K562 (cell line): Measurements from ENCODE around the gene KCNK7. TPM values are rescaled to one million over a fixed set of nuclear protein-coding genes. Genes with fewer than 3 reads are reported as not detected.

Source experiments
- ERF ChIP-seq: fragments of 450-650 bp; formaldehyde crosslinking; IDR thresholded peaks from 2 replicates; pipeline ENCODE4 v1.4.0; 2020; ENCODE audit warnings: mild to moderate bottlenecking, mixed read lengths
- FOS ChIP-seq: IDR thresholded peaks from 3 replicates; pipeline ENCODE4 v1.6.1; 2011; ENCODE audit not compliant: insufficient read length; ENCODE audit errors: extremely low read depth
- FOXP1 ChIP-seq: sonication (generic); formaldehyde crosslinking; IDR thresholded peaks from 2 replicates; pipeline ENCODE4 v1.8.0; 2022; ENCODE audit warnings: mild to moderate bottlenecking, missing genetic modification reagents
- HOXB6 ChIP-seq: fragments of 250-450 bp; sonication (Bioruptor Pico); IDR thresholded peaks from 2 replicates; pipeline ENCODE4 v1.5.1; 2022; ENCODE audit warnings: mild to moderate bottlenecking, borderline replicate concordance
- JUN ChIP-seq, 2 experiments: sonication (generic) in 1 of 2; formaldehyde crosslinking in 1 of 2; IDR thresholded peaks; 2 replicates each; pipeline versions ENCODE4 v1.6.1 to v1.8.0; 2012 to 2022; ENCODE audit warnings: borderline replicate concordance in 2 of 2, mild to moderate bottlenecking in 2 of 2, improper control_type of control experiment in 1 of 2, low read depth in 1 of 2, low read length in 1 of 2, missing genetic modification reagents in 1 of 2
- KLF10 ChIP-seq: fragments of 250-450 bp; sonication (Bioruptor Pico); IDR thresholded peaks from 2 replicates; pipeline ENCODE4 v1.6.1; 2021; ENCODE audit warnings: matching md5 sums
- MEIS2 ChIP-seq: fragments of 450-650 bp; IDR thresholded peaks from 2 replicates; pipeline ENCODE4 v1.6.1; 2014; ENCODE audit warnings: mild to moderate bottlenecking; ENCODE audit not compliant: partially characterized antibody
- NFXL1 ChIP-seq: fragments of 450-650 bp; formaldehyde crosslinking; IDR thresholded peaks from 2 replicates; pipeline ENCODE4 v1.4.0; 2021; ENCODE audit warnings: mild to moderate bottlenecking
- NR2C1 ChIP-seq, 2 experiments: fragments of 450-650 bp; IDR thresholded peaks; 2 replicates each; pipeline ENCODE4 v1.6.1; 2017; ENCODE audit warnings: mild to moderate bottlenecking in 2 of 2, antibody characterized with exemption in 1 of 2, inconsistent platforms in 1 of 2, missing compliant biosample characterization in 1 of 2, missing genetic modification characterization in 1 of 2
- POLR2AphosphoS2 ChIP-seq: IDR thresholded peaks from 2 replicates; pipeline ENCODE4 v1.6.1; 2012; ENCODE audit warnings: low read length, improper control_type of control experiment
- POLR2AphosphoS5 ChIP-seq: IDR thresholded peaks from 2 replicates; pipeline ENCODE4 v1.6.1; 2011; ENCODE audit warnings: mild to moderate bottlenecking, low read depth, low read length, moderate library complexity; ENCODE audit not compliant: control insufficient read depth, insufficient read depth
- RAD51 ChIP-seq: fragments of 450-650 bp; IDR thresholded peaks from 2 replicates; pipeline ENCODE4 v1.7.1; 2016; ENCODE audit warnings: low read depth, mild to moderate bottlenecking, borderline replicate concordance
- SRF ChIP-seq, 2 experiments: fragments of 250-450, 450-650 bp in 1 of 2; sonication (Bioruptor Pico) in 1 of 2; sonication (generic) in 1 of 2; formaldehyde crosslinking; IDR thresholded peaks; 2 replicates each; pipeline versions ENCODE4 v1.5.0 to v1.5.1; 2020 to 2022; ENCODE audit warnings: mild to moderate bottlenecking in 1 of 2, missing genetic modification reagents in 1 of 2
- TCF3 ChIP-seq: sonication (generic); formaldehyde crosslinking; IDR thresholded peaks from 2 replicates; pipeline ENCODE4 v1.4.0; 2020; ENCODE audit warnings: mild to moderate bottlenecking, missing genetic modification reagents
- TEAD2 ChIP-seq: fragments of 450-650 bp; IDR thresholded peaks from 2 replicates; pipeline ENCODE4 v1.6.1; 2016; ENCODE audit warnings: missing genetic modification characterization, control low read depth, missing compliant biosample characterization
- ZNF124 ChIP-seq: sonication (generic); formaldehyde crosslinking; IDR thresholded peaks from 2 replicates; pipeline ENCODE4 v1.8.1; 2022; ENCODE audit warnings: missing genetic modification reagents
- ZNF134 ChIP-seq: fragments of 250-450 bp; sonication (Bioruptor Pico); conservative IDR thresholded peaks from 2 replicates; pipeline ENCODE4 v1.4.0; 2020
- ZNF140 ChIP-seq: fragments of 250-450 bp; sonication (Bioruptor Pico); IDR thresholded peaks from 2 replicates; pipeline ENCODE4 v1.8.0; 2021; ENCODE audit warnings: moderate library complexity, mild to moderate bottlenecking, inconsistent platforms
- ZNF239 ChIP-seq: fragments of 250-450 bp; sonication (Bioruptor Pico); IDR thresholded peaks from 2 replicates; pipeline ENCODE4 v1.4.0; 2020; ENCODE audit warnings: mild to moderate bottlenecking
- ZNF316 ChIP-seq: fragments of 450-650 bp; IDR thresholded peaks from 2 replicates; pipeline ENCODE4 v1.6.1; 2016
- polyA plus RNA-seq, 8 experiments: library from polyadenylated mRNA; depleted of rRNA in 4 of 8; stranded (reverse) in 5 of 8; unstranded in 3 of 8; fragments of >200 nt; fragmentation: Nextera tagmentation in 2 of 8; fragmentation: Illumina TruSeq in 1 of 8; extraction: Ambion mirVana in 2 of 8; extraction: Trizol in 1 of 8; gene quantifications; 2 replicates each; pipeline versions ENCODE4 v1.2.1 to v1.2.3, GENCODE V29; 2011 to 2014; ENCODE audit warnings: inconsistent platforms in 1 of 8, missing spikeins in 1 of 8
- total RNA-seq, 7 experiments: library from RNA; depleted of rRNA in 6 of 7; stranded (reverse); fragments of >200 nt in 6 of 7; fragmentation: Illumina TruSeq in 2 of 7; extraction: Trizol in 2 of 7; gene quantifications; 2 replicates each; pipeline versions ENCODE4 v1.2.1 to v1.2.3, GENCODE V29; 2011 to 2021; ENCODE audit warnings: low replicate concordance in 1 of 7
- TF ChIP-seq, protein P1 (sequence below): sonication (generic); formaldehyde crosslinking; IDR thresholded peaks from 2 replicates; pipeline ENCODE4 v1.4.0; 2020; ENCODE audit warnings: mild to moderate bottlenecking, missing genetic modification reagents
- TF ChIP-seq, protein P2 (sequence below): fragments of 250-450 bp; sonication (Bioruptor Pico); IDR thresholded peaks from 2 replicates; pipeline ENCODE4 v1.8.0; 2021; ENCODE audit warnings: borderline replicate concordance, mild to moderate bottlenecking, moderate library complexity; ENCODE audit not compliant: poor library complexity, severe bottlenecking
- TF ChIP-seq, protein P3 (sequence below): sonication (generic); formaldehyde crosslinking; IDR thresholded peaks from 2 replicates; pipeline ENCODE4 v1.8.0; 2022; ENCODE audit warnings: missing genetic modification reagents, mild to moderate bottlenecking, borderline replicate concordance

KCNK7 gene
- total and polyA plus RNA-seq, 9 of the 15 experiments (the other 6 are each of a cell fraction or from before 2014, with no cell fraction given), result 0.07 to 0.40 TPM; not detected in 7

DNA sequence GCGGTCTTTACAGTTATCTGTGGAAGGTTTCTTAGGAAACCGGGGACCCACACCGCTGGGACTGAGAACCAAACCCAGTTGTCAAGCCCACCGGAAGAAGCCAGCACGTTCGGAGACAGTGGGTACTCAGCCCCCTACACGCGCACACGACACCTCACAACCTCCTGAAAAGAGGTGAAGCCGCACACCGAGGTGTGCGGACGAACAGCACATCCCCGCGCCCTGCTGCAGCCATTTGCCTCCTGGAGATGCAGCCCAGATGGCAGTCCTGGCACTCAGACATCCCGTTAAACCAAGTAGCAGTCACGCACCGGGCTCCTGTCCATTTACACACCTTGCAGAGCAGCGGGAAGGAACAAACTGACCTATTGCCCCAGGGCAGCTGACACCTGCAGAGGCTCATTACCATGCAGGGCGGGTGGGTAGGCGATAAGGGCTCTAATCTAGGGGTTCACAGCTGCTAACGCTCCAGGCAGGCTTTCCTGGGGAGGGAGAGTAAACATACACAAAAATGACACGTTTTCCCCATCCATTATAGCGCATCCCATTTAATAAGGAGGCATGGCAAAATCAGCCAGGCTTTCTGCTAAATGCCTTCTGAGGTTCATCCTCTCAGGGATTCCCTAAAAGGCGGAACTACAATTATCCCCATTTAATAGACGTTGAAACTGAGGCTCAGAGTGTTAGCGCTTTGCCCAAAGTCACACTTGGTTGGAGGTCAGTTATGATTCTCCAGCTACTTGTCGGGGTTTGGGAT is 20.6 kb downstream of the KCNK7 start (continued):
- TF ChIP-seq, protein P1, sequence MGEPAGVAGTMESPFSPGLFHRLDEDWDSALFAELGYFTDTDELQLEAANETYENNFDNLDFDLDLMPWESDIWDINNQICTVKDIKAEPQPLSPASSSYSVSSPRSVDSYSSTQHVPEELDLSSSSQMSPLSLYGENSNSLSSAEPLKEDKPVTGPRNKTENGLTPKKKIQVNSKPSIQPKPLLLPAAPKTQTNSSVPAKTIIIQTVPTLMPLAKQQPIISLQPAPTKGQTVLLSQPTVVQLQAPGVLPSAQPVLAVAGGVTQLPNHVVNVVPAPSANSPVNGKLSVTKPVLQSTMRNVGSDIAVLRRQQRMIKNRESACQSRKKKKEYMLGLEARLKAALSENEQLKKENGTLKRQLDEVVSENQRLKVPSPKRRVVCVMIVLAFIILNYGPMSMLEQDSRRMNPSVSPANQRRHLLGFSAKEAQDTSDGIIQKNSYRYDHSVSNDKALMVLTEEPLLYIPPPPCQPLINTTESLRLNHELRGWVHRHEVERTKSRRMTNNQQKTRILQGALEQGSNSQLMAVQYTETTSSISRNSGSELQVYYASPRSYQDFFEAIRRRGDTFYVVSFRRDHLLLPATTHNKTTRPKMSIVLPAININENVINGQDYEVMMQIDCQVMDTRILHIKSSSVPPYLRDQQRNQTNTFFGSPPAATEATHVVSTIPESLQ (CRISPR knock-in tag), result no peak
- TF ChIP-seq POLR2AphosphoS2 (0 out of 2 replicates have a peak, but pooled peaks have one; percentile 69), JUN (IDR thresholded peaks at IDR 0.05; ENCODE audit: borderline replicate concordance, low read depth, low read length) (no peak), JUN (CRISPR knock-in tag; IDR thresholded peaks at IDR 0.05; ENCODE audit: borderline replicate concordance) (no peak), SRF (CRISPR knock-in tag; IDR thresholded peaks at IDR 0.05) (peak in 1 of 2 experiments; percentile 54; a peak in 1 of 4 replicates), FOXP1 (CRISPR knock-in tag) (peak; percentile 88; the same call in 1 of the 2 replicates), ZNF239 (CRISPR knock-in tag) (no peak), NR2C1 (IDR thresholded peaks at IDR 0.05) (peak; percentile 62), NR2C1 (tag; IDR thresholded peaks at IDR 0.05) (peak; percentile 49; the same call in 1 of the 2 replicates), NFXL1 (no peak), ERF (CRISPR knock-in tag) (no peak), HOXB6 (no peak), ZNF316 (no peak), POLR2AphosphoS5 (peak; percentile 97), KLF10 (no peak; the same call in 1 of the 2 replicates), RAD51 (no peak), ZNF134 (CRISPR knock-in tag) (no peak), FOS (no peak), MEIS2 (no peak), ZNF140 (CRISPR knock-in tag) (no peak), TEAD2 (tag) (no peak), ZNF124 (CRISPR knock-in tag) (no peak), TCF3 (CRISPR knock-in tag) (peak; percentile 97)
- TF ChIP-seq, protein P2, sequence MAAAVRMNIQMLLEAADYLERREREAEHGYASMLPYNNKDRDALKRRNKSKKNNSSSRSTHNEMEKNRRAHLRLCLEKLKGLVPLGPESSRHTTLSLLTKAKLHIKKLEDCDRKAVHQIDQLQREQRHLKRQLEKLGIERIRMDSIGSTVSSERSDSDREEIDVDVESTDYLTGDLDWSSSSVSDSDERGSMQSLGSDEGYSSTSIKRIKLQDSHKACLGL (CRISPR knock-in tag), result no peak
- TF ChIP-seq, protein P3, sequence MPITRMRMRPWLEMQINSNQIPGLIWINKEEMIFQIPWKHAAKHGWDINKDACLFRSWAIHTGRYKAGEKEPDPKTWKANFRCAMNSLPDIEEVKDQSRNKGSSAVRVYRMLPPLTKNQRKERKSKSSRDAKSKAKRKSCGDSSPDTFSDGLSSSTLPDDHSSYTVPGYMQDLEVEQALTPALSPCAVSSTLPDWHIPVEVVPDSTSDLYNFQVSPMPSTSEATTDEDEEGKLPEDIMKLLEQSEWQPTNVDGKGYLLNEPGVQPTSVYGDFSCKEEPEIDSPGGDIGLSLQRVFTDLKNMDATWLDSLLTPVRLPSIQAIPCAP (CRISPR knock-in tag), result no peak
